HCT116 (cell line): ENCODE results near the gene PFDN2. TPM values are rescaled to one million over a fixed set of nuclear protein-coding genes. Genes with fewer than 3 reads are reported as not detected.

ENCODE experiments used
- ATAC-seq: fragments of 200-7000 bp; cut with Tn5 transposase; 2 replicates; pipeline ENCODE4 v1.9.1; 2020; ENCODE audit warnings: mild to moderate bottlenecking, moderate library complexity
- BruUV-seq: library from RNA; stranded (reverse); fragments of 400-500 nt; replicated peaks from 2 replicates; lab custom pipeline; 2021; lab: Mats Ljungman, UMichigan
- CTCF ChIA-PET: fragments of 300-600 bp; sonication (Branson Sonifier 250); formaldehyde crosslinking; loops from one replicate; lab custom pipeline; 2021; ENCODE audit warnings: antibody characterized with exemption; lab: Charles Lee
- POLR2A ChIA-PET: fragments of 300-600, 350-600 bp; sonication (Branson Sonifier 250); formaldehyde crosslinking; loops from one replicate; lab custom pipeline; 2021; ENCODE audit warnings: antibody characterized with exemption; lab: Charles Lee
- RAD21 ChIA-PET, 2 experiments: fragments of 300-600 bp; sonication (Branson Sonifier 250); formaldehyde crosslinking; loops; one replicate each; lab custom pipeline; 2023; ENCODE audit warnings: low total read pairs in 2 of 2; ENCODE audit not compliant: uncharacterized antibody in 2 of 2, unreplicated experiment in 2 of 2, low non-redundant PET in 1 of 2; lab: Charles Lee
- DNase-seq: peaks from one replicate; pipeline ENCODE4 v3.0.0-alpha.2; 2010; ENCODE audit warnings: low read depth, low spot score
- H2AFZ ChIP-seq: fragments of 200-600 bp; shearing (Covaris generic), sonication (generic); 2 replicates; pipeline ENCODE4 v1.6.1; 2017; ENCODE audit warnings: low read depth, mixed run types, mixed read lengths, antibody characterized with exemption, low read length; ENCODE audit not compliant: poor library complexity, severe bottlenecking
- H3K27ac ChIP-seq: 2 replicates; pipeline ENCODE4 v1.5.1; 2012; ENCODE audit warnings: low read depth, low read length
- H3K27me3 ChIP-seq: fragments of 200-600 bp; sonication (generic); 2 replicates; pipeline ENCODE4 v1.6.1; 2016; ENCODE audit warnings: mixed run types, low read length, mixed read lengths; ENCODE audit not compliant: insufficient read depth
- H3K36me3 ChIP-seq, 2 experiments: fragments of 200-500 bp in 1 of 2; fragments of 200-600 bp in 1 of 2; sonication (Bioruptor generic) in 1 of 2; sonication (generic) in 1 of 2; 2 replicates each; pipeline versions ENCODE4 v1.5.1 to v1.6.1; 2014 to 2016; ENCODE audit warnings: low read length in 2 of 2, inconsistent platforms in 1 of 2, mixed read lengths in 1 of 2, mixed run types in 1 of 2; ENCODE audit not compliant: insufficient read depth in 2 of 2, control insufficient read depth in 1 of 2
- H3K4me1 ChIP-seq, 2 experiments: fragments of 200-600 bp in 1 of 2; sonication (generic) in 1 of 2; 2 replicates each; pipeline versions ENCODE4 v1.5.1 to v1.6.1; 2012 to 2017; ENCODE audit warnings: low read length in 2 of 2, inconsistent platforms in 1 of 2, mild to moderate bottlenecking in 1 of 2, mixed read lengths in 1 of 2, mixed run types in 1 of 2, moderate library complexity in 1 of 2; ENCODE audit not compliant: insufficient read depth in 2 of 2, control insufficient read depth in 1 of 2
- H3K4me2 ChIP-seq: fragments of 200-600 bp; sonication (generic); 2 replicates; pipeline ENCODE4 v1.6.1; 2017; ENCODE audit warnings: mixed run types, low read length, mixed read lengths
- H3K4me3 ChIP-seq, 2 experiments: fragments of 200-600 bp in 1 of 2; sonication (generic) in 1 of 2; replicated peaks in 1 of 2; 2 replicates each; pipeline ENCODE4 v1.5.1; 2011 to 2016; ENCODE audit warnings: low read length in 2 of 2, control low read depth in 1 of 2, low read depth in 1 of 2, mild to moderate bottlenecking in 1 of 2, mixed read lengths in 1 of 2, mixed run types in 1 of 2
- H3K79me2 ChIP-seq: fragments of 200-600 bp; sonication (generic); 2 replicates; pipeline ENCODE4 v1.6.1; 2017; ENCODE audit warnings: mild to moderate bottlenecking, mixed run types, low read length, moderate library complexity, mixed read lengths; ENCODE audit not compliant: insufficient read depth
- H3K9ac ChIP-seq: fragments of 200-600 bp; sonication (generic); 2 replicates; pipeline ENCODE4 v1.6.1; 2016; ENCODE audit warnings: low read length, mixed read lengths
- H3K9me2 ChIP-seq: fragments of 200-600 bp; sonication (generic), shearing (Covaris generic); 2 replicates; pipeline ENCODE4 v1.6.1; 2017; ENCODE audit warnings: mixed run types, mild to moderate bottlenecking, moderate library complexity; ENCODE audit not compliant: insufficient read depth
- H3K9me3 ChIP-seq, 2 experiments: fragments of 200-500 bp in 1 of 2; fragments of 200-600 bp in 1 of 2; sonication (Bioruptor generic) in 1 of 2; sonication (generic) in 1 of 2; 2 replicates each; pipeline ENCODE4 v1.6.1; 2014 to 2017; ENCODE audit warnings: low read length in 2 of 2, mixed read lengths in 2 of 2, inconsistent platforms in 1 of 2, low read depth in 1 of 2, mild to moderate bottlenecking in 1 of 2, mixed run types in 1 of 2, moderate library complexity in 1 of 2; ENCODE audit not compliant: control insufficient read depth in 1 of 2, insufficient read depth in 1 of 2
- H4K20me1 ChIP-seq: fragments of 200-600 bp; sonication (generic), shearing (Covaris generic); 2 replicates; pipeline ENCODE4 v1.6.1; 2017; ENCODE audit warnings: mixed run types, mild to moderate bottlenecking, moderate library complexity; ENCODE audit not compliant: insufficient read depth
- ATF3 ChIP-seq: IDR thresholded peaks from 2 replicates; pipeline ENCODE4 v1.6.1; 2012
- CBX3 ChIP-seq: IDR thresholded peaks from 2 replicates; pipeline ENCODE4 v1.6.1; 2012; ENCODE audit warnings: low read depth
- EGR1 ChIP-seq: IDR thresholded peaks from 2 replicates; pipeline ENCODE4 v1.6.1; 2012; ENCODE audit warnings: low read depth
- EZH2 ChIP-seq: fragments of 200-600 bp; sonication (generic); IDR thresholded peaks from 2 replicates; pipeline ENCODE4 v1.6.1; 2017; ENCODE audit warnings: antibody characterized with exemption, mixed run types
- EZH2phosphoT487 ChIP-seq: fragments of 200-600 bp; IDR thresholded peaks from 2 replicates; pipeline ENCODE4 v1.6.1; 2018; ENCODE audit warnings: antibody characterized with exemption, borderline replicate concordance
- POLR2A ChIP-seq: IDR thresholded peaks from 2 replicates; pipeline ENCODE4 v1.7.0; 2011; ENCODE audit warnings: borderline replicate concordance; ENCODE audit not compliant: insufficient read depth, insufficient read length; ENCODE audit errors: extremely low read depth
- POLR2AphosphoS5 ChIP-seq: IDR thresholded peaks from 2 replicates; pipeline ENCODE4 v1.6.1; 2011; ENCODE audit warnings: mild to moderate bottlenecking, low read depth, low read length, moderate library complexity
- RAD21 ChIP-seq: IDR thresholded peaks from 2 replicates; pipeline ENCODE4 v1.6.1; 2012; ENCODE audit warnings: low read depth, mild to moderate bottlenecking
- SP1 ChIP-seq: IDR thresholded peaks from 2 replicates; pipeline ENCODE4 v1.6.1; 2012; ENCODE audit warnings: low read depth
- SRF ChIP-seq: IDR thresholded peaks from 2 replicates; pipeline ENCODE4 v1.6.1; 2012; ENCODE audit warnings: low read depth
- TCF7L2 ChIP-seq: IDR thresholded peaks from 2 replicates; pipeline ENCODE4 v1.7.0; 2011; ENCODE audit warnings: borderline replicate concordance, inconsistent platforms; ENCODE audit not compliant: insufficient read depth, insufficient read length; ENCODE audit errors: extremely low read depth
- YY1 ChIP-seq: IDR thresholded peaks from 2 replicates; pipeline ENCODE4 v1.6.1; 2011; ENCODE audit warnings: low read length, low read depth, moderate library complexity, mild to moderate bottlenecking; ENCODE audit not compliant: insufficient replicate concordance; ENCODE audit errors: extremely low read depth
- ZFX ChIP-seq: fragments of 450-650 bp; IDR thresholded peaks from 2 replicates; pipeline ENCODE4 v1.6.1; 2017
- intact Hi-C: fragments of 100-400 bp; cut with micrococcal nuclease; formaldehyde crosslinking; loops from 2 replicates; pipeline ENCODE4 v1.10.0; 2022
- total RNA-seq: library from RNA; stranded (reverse); gene quantifications from one replicate; pipeline ENCODE4 v1.2.1, GENCODE V29; 2021; ENCODE audit not compliant: unreplicated experiment
- TF ChIP-seq, protein P1 (sequence below): IDR thresholded peaks from 2 replicates; pipeline ENCODE4 v1.6.1; 2011; ENCODE audit warnings: mild to moderate bottlenecking, low read length, moderate library complexity; ENCODE audit not compliant: insufficient replicate concordance; ENCODE audit errors: extremely low read depth
- TF ChIP-seq, protein P2 (sequence below): IDR thresholded peaks from 2 replicates; pipeline ENCODE4 v1.6.1; 2012; ENCODE audit warnings: low read depth
- TF ChIP-seq, protein P3 (sequence below): IDR thresholded peaks from 2 replicates; pipeline ENCODE4 v1.6.1; 2012

Gene PFDN2
- total RNA-seq, 1 experiment from 2014 or later = 179 TPM

DNA sequence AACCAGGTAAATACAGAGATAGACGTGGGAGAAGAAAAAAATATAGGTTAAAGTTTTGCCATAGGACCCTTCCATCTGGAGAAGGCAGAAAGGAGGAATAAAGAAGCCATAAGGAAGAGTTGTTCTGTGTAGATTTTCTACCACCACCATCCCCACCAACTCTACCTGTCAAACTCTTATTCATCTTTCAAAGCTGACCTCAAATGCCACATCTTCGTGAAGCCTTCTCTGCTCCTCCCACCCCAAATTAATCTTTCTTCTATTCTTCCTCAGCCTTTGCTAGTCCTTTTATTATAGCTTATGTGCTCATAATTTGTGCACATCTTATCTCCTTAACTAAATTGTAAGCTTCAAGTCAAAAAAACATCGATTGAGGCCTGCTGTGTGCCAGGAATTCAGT is 27.2 kb downstream of the PFDN2 start:
- TF ChIP-seq POLR2AphosphoS5 = no peak
- TF ChIP-seq CBX3 = no peak
- TF ChIP-seq EGR1 = no peak
- no peak for TF ChIP-seq POLR2A
- no peak for TF ChIP-seq EZH2phosphoT487
- TF ChIP-seq ATF3 = no peak
- BruUV-seq = no TSS peak
- ChIA-PET POLR2A (no interaction called here), CTCF (no interaction called here), RAD21 (no interaction called here)
- H3K27ac ChIP-seq = no peak overlapping the region
- H3K9me2 ChIP-seq = no peaks in the 10 kb centered on the region
- no peaks in the 10 kb centered on the region for H3K79me2 ChIP-seq
- H3K4me2 ChIP-seq = no peak overlapping the region
- no peak overlapping the region for H2AFZ ChIP-seq
- H3K36me3 ChIP-seq = no peaks in the 10 kb centered on the region
- ATAC-seq = no peak
- no peak for DNase-seq
- intact Hi-C loops = no loop called here
- H3K27me3 ChIP-seq = no peaks in the 10 kb centered on the region
- H3K9me3 ChIP-seq = no peaks in the 10 kb centered on the region
- H3K9ac ChIP-seq = no peak overlapping the region
- H3K4me1 ChIP-seq = peaks cover 11 to 67% of the 10 kb centered on the region in 2 experiments
- H4K20me1 ChIP-seq = no peaks in the 10 kb centered on the region
- no peak overlapping the region for H3K4me3 ChIP-seq

- DNase-seq (no peak), ATAC-seq (no peak)
- H3K9me3 ChIP-seq = no peaks in the 10 kb centered on the region
- no peaks in the 10 kb centered on the region for H3K36me3 ChIP-seq
- no peak overlapping the region for H2AFZ ChIP-seq
- H3K4me2 ChIP-seq = no peak overlapping the region
- no peak overlapping the region for H3K9ac ChIP-seq
- no peaks in the 10 kb centered on the region for H3K9me2 ChIP-seq
- H3K4me1 ChIP-seq = peaks cover 17 to 74% of the 10 kb centered on the region in 2 experiments
- POLR2A ChIA-PET = interaction anchor here (1.2 kb wide), 1 partner anchor 69 kb away, joined by 3 read pairs; the partner anchor contains the start of gene F11R
- RAD21 ChIA-PET = no interaction called here
- no peaks in the 10 kb centered on the region for H3K27me3 ChIP-seq
- intact Hi-C loops = no loop called here
- no peaks in the 10 kb centered on the region for H4K20me1 ChIP-seq
- H3K4me3 ChIP-seq = no peak overlapping the region
- H3K79me2 ChIP-seq = no peaks in the 10 kb centered on the region
- CTCF ChIA-PET = no interaction called here
- no TSS peak for BruUV-seq
- H3K27ac ChIP-seq = no peak overlapping the region
- no peak for TF ChIP-seq POLR2AphosphoS5
- no peak for TF ChIP-seq SP1
- TF ChIP-seq YY1 = no peak
- no peak for TF ChIP-seq POLR2A
- no peak for TF ChIP-seq RAD21
- TF ChIP-seq, protein P1, sequence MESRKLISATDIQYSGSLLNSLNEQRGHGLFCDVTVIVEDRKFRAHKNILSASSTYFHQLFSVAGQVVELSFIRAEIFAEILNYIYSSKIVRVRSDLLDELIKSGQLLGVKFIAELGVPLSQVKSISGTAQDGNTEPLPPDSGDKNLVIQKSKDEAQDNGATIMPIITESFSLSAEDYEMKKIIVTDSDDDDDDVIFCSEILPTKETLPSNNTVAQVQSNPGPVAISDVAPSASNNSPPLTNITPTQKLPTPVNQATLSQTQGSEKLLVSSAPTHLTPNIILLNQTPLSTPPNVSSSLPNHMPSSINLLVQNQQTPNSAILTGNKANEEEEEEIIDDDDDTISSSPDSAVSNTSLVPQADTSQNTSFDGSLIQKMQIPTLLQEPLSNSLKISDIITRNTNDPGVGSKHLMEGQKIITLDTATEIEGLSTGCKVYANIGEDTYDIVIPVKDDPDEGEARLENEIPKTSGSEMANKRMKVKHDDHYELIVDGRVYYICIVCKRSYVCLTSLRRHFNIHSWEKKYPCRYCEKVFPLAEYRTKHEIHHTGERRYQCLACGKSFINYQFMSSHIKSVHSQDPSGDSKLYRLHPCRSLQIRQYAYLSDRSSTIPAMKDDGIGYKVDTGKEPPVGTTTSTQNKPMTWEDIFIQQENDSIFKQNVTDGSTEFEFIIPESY = no peak
- TF ChIP-seq, protein P2, sequence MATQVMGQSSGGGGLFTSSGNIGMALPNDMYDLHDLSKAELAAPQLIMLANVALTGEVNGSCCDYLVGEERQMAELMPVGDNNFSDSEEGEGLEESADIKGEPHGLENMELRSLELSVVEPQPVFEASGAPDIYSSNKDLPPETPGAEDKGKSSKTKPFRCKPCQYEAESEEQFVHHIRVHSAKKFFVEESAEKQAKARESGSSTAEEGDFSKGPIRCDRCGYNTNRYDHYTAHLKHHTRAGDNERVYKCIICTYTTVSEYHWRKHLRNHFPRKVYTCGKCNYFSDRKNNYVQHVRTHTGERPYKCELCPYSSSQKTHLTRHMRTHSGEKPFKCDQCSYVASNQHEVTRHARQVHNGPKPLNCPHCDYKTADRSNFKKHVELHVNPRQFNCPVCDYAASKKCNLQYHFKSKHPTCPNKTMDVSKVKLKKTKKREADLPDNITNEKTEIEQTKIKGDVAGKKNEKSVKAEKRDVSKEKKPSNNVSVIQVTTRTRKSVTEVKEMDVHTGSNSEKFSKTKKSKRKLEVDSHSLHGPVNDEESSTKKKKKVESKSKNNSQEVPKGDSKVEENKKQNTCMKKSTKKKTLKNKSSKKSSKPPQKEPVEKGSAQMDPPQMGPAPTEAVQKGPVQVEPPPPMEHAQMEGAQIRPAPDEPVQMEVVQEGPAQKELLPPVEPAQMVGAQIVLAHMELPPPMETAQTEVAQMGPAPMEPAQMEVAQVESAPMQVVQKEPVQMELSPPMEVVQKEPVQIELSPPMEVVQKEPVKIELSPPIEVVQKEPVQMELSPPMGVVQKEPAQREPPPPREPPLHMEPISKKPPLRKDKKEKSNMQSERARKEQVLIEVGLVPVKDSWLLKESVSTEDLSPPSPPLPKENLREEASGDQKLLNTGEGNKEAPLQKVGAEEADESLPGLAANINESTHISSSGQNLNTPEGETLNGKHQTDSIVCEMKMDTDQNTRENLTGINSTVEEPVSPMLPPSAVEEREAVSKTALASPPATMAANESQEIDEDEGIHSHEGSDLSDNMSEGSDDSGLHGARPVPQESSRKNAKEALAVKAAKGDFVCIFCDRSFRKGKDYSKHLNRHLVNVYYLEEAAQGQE = no peak
- no peak for TF ChIP-seq EZH2
- no peak for TF ChIP-seq SRF
- no peak for TF ChIP-seq EZH2phosphoT487
- TF ChIP-seq, protein P3, sequence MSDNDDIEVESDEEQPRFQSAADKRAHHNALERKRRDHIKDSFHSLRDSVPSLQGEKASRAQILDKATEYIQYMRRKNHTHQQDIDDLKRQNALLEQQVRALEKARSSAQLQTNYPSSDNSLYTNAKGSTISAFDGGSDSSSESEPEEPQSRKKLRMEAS = no peak
- no peak for TF ChIP-seq CBX3
- no peak for TF ChIP-seq ZFX
- TF ChIP-seq TCF7L2 = no peak
These were observed 27.9 kb downstream of the PFDN2 start for GRCh38 chr1:161089938-161090337.
